WTC11 (cell line): ENCODE data around the gene NOL9. TPM values are rescaled to one million over a fixed set of nuclear protein-coding genes. Genes with fewer than 3 reads are reported as not detected.
A peak's percentile ranks its signal among the peaks of the same experiment; 100 is the strongest.

Experiments
- ESRRA ChIP-seq: sonication (generic); formaldehyde crosslinking; IDR thresholded peaks from 2 replicates; pipeline ENCODE4 v1.8.1; 2022; ENCODE audit warnings: mild to moderate bottlenecking, missing genetic modification reagents, borderline replicate concordance
- FOXJ3 ChIP-seq: sonication (generic); formaldehyde crosslinking; IDR thresholded peaks from 2 replicates; pipeline ENCODE4 v1.9.0; 2021; ENCODE audit warnings: missing genetic modification reagents, mild to moderate bottlenecking, borderline replicate concordance
- NR3C1 ChIP-seq: sonication (generic); formaldehyde crosslinking; conservative IDR thresholded peaks from 2 replicates; pipeline ENCODE4 v1.8.1; 2023; ENCODE audit warnings: low read depth, mild to moderate bottlenecking, missing genetic modification reagents
- RELA ChIP-seq: sonication (generic); formaldehyde crosslinking; IDR thresholded peaks from 2 replicates; pipeline ENCODE4 v1.8.1; 2022; ENCODE audit warnings: missing genetic modification reagents, mild to moderate bottlenecking, borderline replicate concordance
- ZBTB21 ChIP-seq: sonication (generic); formaldehyde crosslinking; IDR thresholded peaks from 2 replicates; pipeline ENCODE4 v1.8.1; 2023; ENCODE audit warnings: mild to moderate bottlenecking, missing genetic modification reagents, borderline replicate concordance
- ZNF232 ChIP-seq: sonication (generic); formaldehyde crosslinking; IDR thresholded peaks from 2 replicates; pipeline ENCODE4 v1.8.0; 2022; ENCODE audit warnings: mild to moderate bottlenecking, missing genetic modification reagents
- ZNF317 ChIP-seq: sonication (generic); formaldehyde crosslinking; IDR thresholded peaks from 2 replicates; pipeline ENCODE4 v1.8.1; 2023; ENCODE audit warnings: low read depth, mild to moderate bottlenecking, moderate library complexity, missing genetic modification reagents, borderline replicate concordance
- ZNF671 ChIP-seq: fragments of 250-450 bp; sonication (Bioruptor Pico); IDR thresholded peaks from 2 replicates; pipeline ENCODE4 v1.8.0; 2021; ENCODE audit warnings: mild to moderate bottlenecking
- total RNA-seq: library from RNA; stranded (reverse); gene quantifications from 3 replicates; pipeline ENCODE4 v1.2.3, GENCODE V29; 2021
- TF ChIP-seq, protein P1 (sequence below): sonication (generic); formaldehyde crosslinking; IDR thresholded peaks from 2 replicates; pipeline ENCODE4 v1.8.1; 2023; ENCODE audit warnings: mild to moderate bottlenecking, missing genetic modification reagents, moderate library complexity
- TF ChIP-seq, protein P2 (sequence below): sonication (generic); formaldehyde crosslinking; IDR thresholded peaks from 2 replicates; pipeline ENCODE4 v1.8.0; 2022; ENCODE audit warnings: missing genetic modification reagents
- TF ChIP-seq, protein P3 (sequence below): sonication (generic); formaldehyde crosslinking; IDR thresholded peaks from 2 replicates; pipeline ENCODE4 v1.8.1; 2023; ENCODE audit warnings: mild to moderate bottlenecking, missing genetic modification reagents
- TF ChIP-seq, protein P4 (sequence below): sonication (generic); formaldehyde crosslinking; IDR thresholded peaks from 2 replicates; pipeline ENCODE4 v1.8.1; 2022; ENCODE audit warnings: low read depth, missing genetic modification reagents, borderline replicate concordance
- TF ChIP-seq, protein P5 (sequence below): sonication (generic); formaldehyde crosslinking; IDR thresholded peaks from 2 replicates; pipeline ENCODE4 v1.8.1; 2023; ENCODE audit warnings: mild to moderate bottlenecking, missing genetic modification reagents
- TF ChIP-seq, protein P6 (sequence below): sonication (generic); formaldehyde crosslinking; IDR thresholded peaks from 2 replicates; pipeline ENCODE4 v1.8.1; 2023; ENCODE audit warnings: mild to moderate bottlenecking, moderate library complexity, missing genetic modification reagents
- TF ChIP-seq, protein P7 (sequence below): sonication (generic); formaldehyde crosslinking; IDR thresholded peaks from 2 replicates; pipeline ENCODE4 v1.8.0; 2022; ENCODE audit warnings: mild to moderate bottlenecking, missing genetic modification reagents

Gene NOL9
- total RNA-seq, 1 experiment from 2014 or later, result 37.4 TPM

DNA sequence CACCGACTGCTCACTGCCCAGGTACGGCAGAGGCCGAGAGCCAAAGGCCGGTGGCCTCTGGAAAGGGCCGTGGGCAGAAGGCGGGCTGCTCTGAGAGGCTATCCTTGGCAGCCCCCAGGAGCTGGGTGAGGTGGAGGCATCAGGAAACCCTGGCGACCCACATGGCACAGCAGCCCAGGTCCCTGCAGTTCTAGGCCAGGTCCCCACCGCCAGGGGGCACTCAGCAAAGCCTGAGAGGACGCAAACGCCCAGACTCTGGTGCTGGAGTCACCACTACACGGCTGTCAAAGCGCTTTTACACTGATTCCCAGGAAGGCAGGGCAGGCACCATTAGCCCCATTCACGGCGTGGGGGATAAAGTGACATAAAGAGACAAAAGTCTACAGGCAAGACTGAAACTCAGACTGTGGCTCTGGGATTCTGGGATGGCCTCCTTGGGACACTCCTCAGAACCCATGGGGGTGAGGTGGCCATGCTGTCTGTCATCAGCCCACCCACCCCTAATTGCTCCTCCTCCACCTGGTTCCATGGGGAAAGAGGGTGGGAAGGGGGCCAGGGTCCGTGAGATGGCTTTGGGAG lies 67.8 kb downstream of the NOL9 start (continued):
- TF ChIP-seq, protein P1, sequence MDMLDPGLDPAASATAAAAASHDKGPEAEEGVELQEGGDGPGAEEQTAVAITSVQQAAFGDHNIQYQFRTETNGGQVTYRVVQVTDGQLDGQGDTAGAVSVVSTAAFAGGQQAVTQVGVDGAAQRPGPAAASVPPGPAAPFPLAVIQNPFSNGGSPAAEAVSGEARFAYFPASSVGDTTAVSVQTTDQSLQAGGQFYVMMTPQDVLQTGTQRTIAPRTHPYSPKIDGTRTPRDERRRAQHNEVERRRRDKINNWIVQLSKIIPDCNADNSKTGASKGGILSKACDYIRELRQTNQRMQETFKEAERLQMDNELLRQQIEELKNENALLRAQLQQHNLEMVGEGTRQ (CRISPR knock-in tag), result peak; percentile 47
- TF ChIP-seq ZNF232 (CRISPR knock-in tag) (no peak), RELA (no peak), ESRRA (CRISPR knock-in tag) (no peak), ZNF317 (CRISPR knock-in tag) (no peak), ZNF671 (CRISPR knock-in tag) (no peak), ZBTB21 (no peak), FOXJ3 (no peak), NR3C1 (CRISPR knock-in tag) (no peak)
- TF ChIP-seq, protein P2, sequence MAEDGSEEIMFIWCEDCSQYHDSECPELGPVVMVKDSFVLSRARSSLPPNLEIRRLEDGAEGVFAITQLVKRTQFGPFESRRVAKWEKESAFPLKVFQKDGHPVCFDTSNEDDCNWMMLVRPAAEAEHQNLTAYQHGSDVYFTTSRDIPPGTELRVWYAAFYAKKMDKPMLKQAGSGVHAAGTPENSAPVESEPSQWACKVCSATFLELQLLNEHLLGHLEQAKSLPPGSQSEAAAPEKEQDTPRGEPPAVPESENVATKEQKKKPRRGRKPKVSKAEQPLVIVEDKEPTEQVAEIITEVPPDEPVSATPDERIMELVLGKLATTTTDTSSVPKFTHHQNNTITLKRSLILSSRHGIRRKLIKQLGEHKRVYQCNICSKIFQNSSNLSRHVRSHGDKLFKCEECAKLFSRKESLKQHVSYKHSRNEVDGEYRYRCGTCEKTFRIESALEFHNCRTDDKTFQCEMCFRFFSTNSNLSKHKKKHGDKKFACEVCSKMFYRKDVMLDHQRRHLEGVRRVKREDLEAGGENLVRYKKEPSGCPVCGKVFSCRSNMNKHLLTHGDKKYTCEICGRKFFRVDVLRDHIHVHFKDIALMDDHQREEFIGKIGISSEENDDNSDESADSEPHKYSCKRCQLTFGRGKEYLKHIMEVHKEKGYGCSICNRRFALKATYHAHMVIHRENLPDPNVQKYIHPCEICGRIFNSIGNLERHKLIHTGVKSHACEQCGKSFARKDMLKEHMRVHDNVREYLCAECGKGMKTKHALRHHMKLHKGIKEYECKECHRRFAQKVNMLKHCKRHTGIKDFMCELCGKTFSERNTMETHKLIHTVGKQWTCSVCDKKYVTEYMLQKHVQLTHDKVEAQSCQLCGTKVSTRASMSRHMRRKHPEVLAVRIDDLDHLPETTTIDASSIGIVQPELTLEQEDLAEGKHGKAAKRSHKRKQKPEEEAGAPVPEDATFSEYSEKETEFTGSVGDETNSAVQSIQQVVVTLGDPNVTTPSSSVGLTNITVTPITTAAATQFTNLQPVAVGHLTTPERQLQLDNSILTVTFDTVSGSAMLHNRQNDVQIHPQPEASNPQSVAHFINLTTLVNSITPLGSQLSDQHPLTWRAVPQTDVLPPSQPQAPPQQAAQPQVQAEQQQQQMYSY (CRISPR knock-in tag), result 0 out of 2 replicates have a peak, but pooled peaks have one; percentile 45
- TF ChIP-seq, protein P3, sequence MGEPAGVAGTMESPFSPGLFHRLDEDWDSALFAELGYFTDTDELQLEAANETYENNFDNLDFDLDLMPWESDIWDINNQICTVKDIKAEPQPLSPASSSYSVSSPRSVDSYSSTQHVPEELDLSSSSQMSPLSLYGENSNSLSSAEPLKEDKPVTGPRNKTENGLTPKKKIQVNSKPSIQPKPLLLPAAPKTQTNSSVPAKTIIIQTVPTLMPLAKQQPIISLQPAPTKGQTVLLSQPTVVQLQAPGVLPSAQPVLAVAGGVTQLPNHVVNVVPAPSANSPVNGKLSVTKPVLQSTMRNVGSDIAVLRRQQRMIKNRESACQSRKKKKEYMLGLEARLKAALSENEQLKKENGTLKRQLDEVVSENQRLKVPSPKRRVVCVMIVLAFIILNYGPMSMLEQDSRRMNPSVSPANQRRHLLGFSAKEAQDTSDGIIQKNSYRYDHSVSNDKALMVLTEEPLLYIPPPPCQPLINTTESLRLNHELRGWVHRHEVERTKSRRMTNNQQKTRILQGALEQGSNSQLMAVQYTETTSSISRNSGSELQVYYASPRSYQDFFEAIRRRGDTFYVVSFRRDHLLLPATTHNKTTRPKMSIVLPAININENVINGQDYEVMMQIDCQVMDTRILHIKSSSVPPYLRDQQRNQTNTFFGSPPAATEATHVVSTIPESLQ (CRISPR knock-in tag), result no peak
- TF ChIP-seq, protein P4, sequence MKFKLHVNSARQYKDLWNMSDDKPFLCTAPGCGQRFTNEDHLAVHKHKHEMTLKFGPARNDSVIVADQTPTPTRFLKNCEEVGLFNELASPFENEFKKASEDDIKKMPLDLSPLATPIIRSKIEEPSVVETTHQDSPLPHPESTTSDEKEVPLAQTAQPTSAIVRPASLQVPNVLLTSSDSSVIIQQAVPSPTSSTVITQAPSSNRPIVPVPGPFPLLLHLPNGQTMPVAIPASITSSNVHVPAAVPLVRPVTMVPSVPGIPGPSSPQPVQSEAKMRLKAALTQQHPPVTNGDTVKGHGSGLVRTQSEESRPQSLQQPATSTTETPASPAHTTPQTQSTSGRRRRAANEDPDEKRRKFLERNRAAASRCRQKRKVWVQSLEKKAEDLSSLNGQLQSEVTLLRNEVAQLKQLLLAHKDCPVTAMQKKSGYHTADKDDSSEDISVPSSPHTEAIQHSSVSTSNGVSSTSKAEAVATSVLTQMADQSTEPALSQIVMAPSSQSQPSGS (CRISPR knock-in tag), result no peak
- TF ChIP-seq, protein P5, sequence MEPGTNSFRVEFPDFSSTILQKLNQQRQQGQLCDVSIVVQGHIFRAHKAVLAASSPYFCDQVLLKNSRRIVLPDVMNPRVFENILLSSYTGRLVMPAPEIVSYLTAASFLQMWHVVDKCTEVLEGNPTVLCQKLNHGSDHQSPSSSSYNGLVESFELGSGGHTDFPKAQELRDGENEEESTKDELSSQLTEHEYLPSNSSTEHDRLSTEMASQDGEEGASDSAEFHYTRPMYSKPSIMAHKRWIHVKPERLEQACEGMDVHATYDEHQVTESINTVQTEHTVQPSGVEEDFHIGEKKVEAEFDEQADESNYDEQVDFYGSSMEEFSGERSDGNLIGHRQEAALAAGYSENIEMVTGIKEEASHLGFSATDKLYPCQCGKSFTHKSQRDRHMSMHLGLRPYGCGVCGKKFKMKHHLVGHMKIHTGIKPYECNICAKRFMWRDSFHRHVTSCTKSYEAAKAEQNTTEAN (CRISPR knock-in tag), result no peak
- TF ChIP-seq, protein P6, sequence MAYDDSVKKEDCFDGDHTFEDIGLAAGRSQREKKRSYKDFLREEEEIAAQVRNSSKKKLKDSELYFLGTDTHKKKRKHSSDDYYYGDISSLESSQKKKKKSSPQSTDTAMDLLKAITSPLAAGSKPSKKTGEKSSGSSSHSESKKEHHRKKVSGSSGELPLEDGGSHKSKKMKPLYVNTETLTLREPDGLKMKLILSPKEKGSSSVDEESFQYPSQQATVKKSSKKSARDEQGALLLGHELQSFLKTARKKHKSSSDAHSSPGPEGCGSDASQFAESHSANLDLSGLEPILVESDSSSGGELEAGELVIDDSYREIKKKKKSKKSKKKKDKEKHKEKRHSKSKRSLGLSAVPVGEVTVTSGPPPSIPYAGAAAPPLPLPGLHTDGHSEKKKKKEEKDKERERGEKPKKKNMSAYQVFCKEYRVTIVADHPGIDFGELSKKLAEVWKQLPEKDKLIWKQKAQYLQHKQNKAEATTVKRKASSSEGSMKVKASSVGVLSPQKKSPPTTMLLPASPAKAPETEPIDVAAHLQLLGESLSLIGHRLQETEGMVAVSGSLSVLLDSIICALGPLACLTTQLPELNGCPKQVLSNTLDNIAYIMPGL (CRISPR knock-in tag), result peak; percentile 62; the same call in 1 of the 2 replicates
- TF ChIP-seq, protein P7, sequence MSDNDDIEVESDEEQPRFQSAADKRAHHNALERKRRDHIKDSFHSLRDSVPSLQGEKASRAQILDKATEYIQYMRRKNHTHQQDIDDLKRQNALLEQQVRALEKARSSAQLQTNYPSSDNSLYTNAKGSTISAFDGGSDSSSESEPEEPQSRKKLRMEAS (CRISPR knock-in tag), result peak; percentile 62; the same call in 1 of the 2 replicates
